GM12874 (cell line): Measurements from ENCODE around the gene CAPG.

Experiments used
- CTCF ChIP-seq: IDR thresholded peaks from 2 replicates; pipeline ENCODE4 v1.5.1; 2011; ENCODE audit warnings: low read depth, mild to moderate bottlenecking, control low read depth, low read length, moderate library complexity; ENCODE audit not compliant: insufficient read depth

Gene CAPG

GRCh38 chr2:85441864-85442263 lies 31.7 kb upstream of the CAPG start:
- no peak for TF ChIP-seq CTCF

- no peak for TF ChIP-seq CTCF
Observed at GRCh38 chr2:85440729-85441128, 30.6 kb upstream of the CAPG start.

GRCh38 chr2:85439986-85440385 lies 29.8 kb upstream of the CAPG start:
- TF ChIP-seq CTCF, result no peak

DNA sequence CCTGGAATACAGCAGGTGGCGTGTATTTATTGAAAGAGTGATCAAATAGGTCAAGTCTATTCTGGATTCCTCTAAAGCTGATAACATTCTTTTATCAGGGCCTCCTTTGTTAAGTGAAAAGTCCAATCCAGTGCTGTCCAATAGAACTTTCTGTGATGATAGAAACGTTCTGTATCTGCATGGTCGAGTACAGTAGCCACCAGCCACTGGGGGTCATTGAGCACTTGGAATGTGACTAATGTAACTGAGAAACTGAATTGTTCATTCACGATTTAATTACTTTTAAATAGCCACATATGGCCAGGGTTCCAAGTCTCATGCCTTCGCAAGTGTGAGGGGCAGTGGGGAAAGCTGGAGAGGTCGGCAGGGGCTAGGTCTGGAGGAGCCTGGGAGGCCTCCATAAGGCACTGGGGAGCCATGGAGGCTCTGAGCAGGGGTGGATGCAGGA lies 28.9 kb upstream of the CAPG start:
- no peak for TF ChIP-seq CTCF

DNA sequence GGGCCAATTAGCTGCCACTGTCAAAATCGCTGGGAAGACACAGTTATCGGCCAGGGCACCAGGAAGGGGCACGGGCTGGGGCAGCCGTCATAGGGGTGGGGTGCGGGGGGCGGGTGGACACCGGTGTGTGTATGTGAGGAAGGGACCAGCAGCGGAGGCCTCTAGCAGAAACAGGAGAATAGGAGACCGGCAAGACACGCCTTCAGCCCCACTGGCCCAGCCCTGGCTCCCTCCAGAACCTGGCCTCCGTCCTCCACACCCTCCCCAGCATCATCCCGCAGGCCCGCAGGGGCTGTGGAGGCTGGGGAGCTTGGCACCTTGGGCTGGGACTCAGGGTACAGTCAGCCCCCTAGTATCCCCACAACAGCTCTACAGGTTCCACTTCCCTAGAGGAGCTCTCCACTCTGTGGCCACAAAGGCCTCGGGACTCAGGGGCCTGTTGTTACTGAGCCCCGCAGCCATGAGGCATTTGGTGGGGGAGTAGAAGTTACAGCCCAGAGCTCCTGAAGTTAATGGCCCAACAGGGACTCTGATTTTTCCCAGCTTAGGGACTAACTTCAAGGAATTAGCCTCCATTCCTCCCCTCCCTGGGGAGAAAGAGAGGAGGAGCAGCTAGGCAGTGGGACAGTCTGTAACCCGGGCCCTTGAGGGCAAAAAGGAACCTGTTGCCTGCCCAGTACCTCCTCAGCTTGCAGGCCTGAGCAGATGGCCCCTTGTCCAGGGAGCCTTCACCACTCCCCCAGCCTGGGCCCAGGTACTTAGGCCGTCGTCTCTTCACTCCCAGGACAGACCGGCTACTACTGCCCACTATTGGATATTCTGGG lies 28.2 kb upstream of the CAPG start:
- no peak for TF ChIP-seq CTCF

DNA sequence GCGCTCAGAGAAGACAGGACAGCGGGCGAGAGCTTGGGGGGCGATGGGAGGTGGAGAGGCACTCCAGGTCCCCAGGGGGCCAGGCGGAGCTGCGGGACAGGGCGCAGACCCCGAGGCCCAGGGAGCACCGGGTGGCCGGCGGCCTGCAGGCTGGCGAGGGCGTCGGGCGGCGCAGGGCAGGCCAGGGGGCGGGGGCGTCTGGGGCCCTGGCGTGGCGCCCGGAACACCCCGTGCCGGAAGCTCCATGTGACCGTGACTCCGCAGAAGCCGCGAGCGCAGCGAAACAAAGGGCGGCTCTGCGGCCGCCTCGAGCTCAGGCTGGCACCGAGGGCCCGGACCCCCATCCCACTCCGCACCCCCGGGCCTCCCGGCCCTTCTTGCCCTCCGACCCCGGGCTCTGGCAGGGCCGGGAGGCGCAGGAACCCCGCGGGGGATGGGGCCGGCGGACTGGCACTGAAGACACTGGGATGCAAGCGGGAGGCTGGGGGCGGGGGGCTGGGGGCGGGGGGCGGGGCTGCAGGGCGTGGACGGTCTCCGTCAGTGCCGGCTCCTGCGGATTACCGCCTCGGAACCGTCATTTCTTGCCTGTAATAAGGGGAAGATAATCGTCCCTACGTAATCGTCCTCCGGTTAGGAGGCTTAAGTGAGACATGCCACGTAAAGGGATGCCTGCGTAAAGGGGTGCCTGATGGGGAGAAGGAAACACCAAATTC lies 27.5 kb upstream of the CAPG start:
- no peak for TF ChIP-seq CTCF

DNA sequence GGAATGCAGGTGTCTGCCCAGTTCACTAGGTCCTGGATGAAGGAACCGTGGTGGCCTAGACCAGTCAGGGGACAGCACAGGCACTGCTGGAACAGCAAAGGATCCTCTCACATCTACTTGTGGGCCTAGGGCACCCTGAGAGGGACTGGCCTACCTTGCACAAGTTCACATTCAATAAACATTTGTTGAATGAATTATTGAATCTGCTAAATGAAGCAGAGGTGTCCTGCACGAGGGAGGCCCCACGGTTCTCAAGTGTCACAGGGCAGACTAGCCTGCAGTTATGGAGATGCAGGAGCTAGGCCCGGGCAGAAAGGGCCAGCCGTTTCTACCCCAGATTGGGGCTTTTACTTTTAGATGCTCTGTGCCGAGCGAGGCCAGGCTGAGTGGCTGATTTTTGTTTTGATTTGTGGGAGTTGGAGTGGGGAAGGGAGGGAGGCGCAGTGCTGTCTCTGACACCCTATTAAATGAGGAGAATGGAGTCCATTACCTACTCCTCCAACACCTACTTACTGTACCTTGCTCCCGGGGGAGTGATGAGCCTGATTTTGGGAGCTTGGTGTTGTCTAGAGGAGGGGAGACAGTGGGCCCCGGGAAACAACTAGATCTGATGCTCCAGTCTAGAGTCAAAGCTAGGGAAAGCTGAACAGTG lies 26.8 kb upstream of the CAPG start:
- TF ChIP-seq CTCF, result no peak
